TTC549 (cell line): Measurements from ENCODE around the gene YIPF2.
"Not testable (repeated sequence)": the region's sequence is repeated elsewhere in the genome, so short reads cannot be mapped to it uniquely, and the experiment has no call there.

Experiments used
- FAIRE-seq: peaks from 2 replicates; lab custom pipeline; 2012; peaks lifted over from hg19 to GRCh38; lab: Jason Lieb, UNC

YIPF2 gene

DNA sequence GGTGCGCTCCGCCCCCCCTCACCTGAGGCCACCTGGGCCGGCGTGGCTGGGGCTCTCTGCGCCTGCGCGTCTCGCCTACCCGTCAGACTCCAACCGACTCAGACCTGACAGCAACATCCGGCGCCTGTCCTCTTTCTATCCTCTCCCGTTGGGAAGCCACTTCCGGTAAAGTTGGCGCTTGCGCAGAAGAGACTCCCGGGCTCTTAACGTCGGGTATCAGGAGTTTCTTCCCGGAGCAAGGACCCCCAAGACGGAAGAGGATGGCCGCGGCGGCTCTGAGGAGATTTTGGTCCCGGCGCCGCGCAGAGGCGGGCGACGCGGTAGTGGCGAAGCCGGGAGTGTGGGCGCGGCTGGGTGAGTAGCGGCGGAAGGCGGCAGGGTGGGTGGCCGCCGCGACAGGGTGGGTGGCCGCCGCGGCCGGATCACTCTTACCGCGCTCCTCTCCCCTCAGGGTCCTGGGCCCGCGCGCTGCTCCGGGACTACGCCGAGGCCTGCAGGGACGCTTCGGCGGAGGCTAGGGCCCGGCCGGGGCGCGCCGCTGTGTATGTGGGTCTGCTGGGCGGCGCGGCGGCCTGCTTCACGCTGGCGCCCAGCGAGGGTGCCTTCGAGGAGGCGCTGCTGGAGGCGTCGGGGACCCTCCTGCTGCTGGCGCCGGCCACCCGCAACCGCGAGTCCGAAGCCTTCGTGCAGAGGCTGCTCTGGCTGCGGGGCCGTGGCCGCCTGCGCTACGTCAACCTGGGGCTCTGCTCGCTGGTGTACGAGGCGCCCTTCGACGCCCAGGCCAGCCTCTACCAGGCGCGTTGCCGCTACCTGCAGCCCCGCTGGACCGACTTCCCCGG, at the start of gene YIPF2, which contains the start of gene TIMM29:
TSS of gene YIPF2 (minus strand) at position 77 of the 839 bp plus-strand sequence. CDS start 229 bp downstream, outside the sequence.
TSS of gene TIMM29 (plus strand) at position 249 of the 839 bp plus-strand sequence. CDS start at position 261, 12 bp downstream.
- FAIRE-seq: no peak

DNA sequence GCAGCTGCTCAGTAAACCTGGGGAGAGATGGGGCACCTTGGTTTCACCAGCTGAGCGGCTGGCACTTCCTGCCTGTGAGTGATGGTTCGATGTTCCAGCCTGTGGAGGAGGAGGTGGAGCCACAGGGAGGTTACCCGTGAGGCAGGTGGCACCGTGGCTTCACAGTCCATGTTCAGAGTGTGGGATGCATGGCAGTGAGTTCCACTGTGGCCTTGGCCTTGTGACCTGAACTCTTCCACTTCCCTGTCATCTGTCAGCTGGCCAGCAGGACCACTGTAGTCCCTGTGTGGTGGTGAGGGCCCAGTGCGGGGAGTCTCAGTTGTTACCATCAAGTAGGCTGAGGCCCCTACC, 49.3 kb upstream of the YIPF2 start:
- FAIRE-seq: no peak

GRCh38 chr19:10976131-10976892, 47.9 kb upstream of the YIPF2 start:
- FAIRE-seq: no peak

DNA sequence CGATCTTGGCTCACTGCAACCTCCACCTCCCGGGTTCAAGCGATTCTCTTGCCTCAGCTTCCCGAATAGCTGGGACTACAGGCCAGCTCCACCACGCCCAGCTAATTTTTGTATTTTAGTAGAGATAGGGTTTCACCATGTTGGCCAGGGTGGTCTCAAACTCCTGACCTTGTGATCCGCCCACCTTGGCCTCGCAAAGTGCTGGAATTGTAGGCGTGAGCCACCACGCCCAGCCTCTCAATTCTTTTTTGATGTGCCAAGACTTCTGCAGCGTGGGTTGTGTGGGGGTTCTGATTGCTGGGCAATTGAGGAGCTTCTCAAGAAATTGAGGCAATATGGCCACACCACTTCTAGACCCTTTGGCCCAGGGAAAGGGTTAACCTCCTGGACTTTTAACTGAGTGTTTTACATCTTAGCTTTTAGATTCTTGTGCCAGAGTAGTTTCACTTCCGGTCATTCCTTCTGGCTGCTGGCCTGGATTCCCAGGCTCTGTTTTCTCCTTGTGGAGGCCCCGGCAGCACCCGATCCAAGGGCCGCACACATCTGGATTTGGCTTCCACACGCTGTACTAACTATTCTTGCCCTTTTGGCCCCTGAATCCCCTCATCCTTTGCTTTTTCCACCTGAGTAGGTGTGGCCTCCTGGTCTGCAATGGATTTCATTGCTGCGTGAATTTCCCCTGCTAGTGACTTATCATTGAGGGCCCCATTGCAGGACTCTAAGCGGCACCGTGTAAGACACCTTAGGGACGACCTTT, 47.1 kb upstream of the YIPF2 start:
- FAIRE-seq: no peak

DNA sequence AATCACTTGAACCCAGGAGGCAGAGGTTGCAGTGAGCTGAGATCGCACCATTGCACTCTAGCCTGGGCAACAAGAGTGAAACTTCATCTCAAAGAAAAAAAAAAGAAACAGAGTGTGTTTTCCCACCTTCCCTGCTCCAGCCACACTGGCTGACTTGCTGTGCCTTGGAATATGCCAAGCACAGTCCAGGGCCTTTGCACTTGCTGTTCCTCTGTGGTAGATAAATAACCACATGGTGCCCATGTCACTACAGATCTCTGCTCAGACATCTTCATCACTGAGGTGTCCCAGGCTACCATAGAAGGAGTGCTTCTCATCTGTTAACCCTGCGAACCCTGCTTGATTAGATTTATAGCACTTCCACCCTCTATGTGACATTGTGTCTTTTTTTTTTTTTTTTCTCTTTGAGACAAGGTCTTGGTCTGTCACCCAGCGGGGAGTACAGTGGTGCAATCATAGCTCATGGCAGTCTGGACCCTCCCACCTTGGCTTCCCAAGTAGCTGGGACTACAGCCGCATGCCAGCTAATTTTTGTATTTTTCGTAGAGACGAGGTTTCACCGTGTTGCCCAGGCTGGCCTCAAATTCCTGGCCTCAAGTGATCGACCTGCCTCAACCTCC, 42.8 kb upstream of the YIPF2 start:
- FAIRE-seq: no peak

- FAIRE-seq: no peak
Observed at GRCh38 chr19:10968527-10969135, 40.2 kb upstream of the YIPF2 start.

- FAIRE-seq: no peak
Observed at GRCh38 chr19:10966809-10967208, 38.4 kb upstream of the YIPF2 start.

DNA sequence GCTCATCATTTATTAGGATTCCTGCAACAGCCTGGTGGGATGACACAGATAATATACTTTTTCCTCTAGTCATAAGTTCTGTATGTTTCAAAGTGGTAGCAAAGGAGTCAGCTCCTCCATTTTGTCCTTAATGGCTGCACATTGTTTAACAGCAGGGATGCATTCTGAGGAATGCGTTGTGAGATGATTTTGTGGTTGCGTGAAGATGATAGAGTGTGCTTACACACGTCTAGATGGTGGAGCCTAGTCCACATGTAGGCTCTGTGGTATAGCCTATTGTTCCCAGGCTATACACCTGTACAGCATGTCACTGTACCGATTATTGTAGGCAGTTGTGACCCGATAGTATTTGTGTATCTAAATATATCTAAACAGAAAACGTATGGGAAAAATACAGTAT, 37.0 kb upstream of the YIPF2 start:
- FAIRE-seq: no peak

DNA sequence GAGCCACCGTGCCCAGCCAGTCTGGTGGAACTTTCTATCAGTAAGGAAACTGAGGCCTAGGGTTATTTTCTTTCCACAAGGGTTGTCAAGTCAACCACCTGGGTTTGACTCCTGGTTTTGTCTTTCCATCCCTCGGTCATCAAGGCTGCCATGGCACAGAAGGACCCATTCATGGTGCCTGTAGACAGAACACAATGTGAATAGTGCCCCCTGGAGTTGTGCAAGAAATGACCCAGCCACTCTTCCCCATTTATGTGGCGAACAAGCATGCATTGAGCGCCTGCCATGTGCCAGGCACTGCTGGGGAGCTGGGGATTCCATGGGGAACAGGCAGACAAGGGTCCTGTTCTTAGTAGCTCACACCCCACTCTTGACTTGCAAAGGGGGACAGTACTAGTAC, 36.5 kb upstream of the YIPF2 start:
- no peak for FAIRE-seq

- no peak for FAIRE-seq
Observed at GRCh38 chr19:10963865-10964264, 35.4 kb upstream of the YIPF2 start.

DNA sequence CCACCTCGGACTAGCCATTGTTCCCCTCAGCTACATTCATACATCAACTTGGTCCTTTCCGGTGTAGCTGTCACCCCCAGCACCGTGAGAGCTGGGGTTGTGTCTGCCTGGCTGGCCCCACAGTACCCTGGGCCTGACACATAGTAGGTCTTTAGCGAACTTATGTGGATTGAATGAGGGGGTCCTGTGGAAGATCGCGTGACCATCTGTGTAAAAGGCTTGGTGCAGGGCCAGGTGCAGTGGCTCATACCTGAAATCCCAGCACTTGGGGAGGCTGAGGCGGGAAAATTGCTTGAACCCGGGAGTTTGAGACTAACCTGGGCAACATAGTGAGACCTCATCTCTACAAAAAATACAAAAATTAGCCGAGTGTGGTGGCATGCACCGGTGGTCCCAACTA, 34.4 kb upstream of the YIPF2 start:
- FAIRE-seq: no peak

- FAIRE-seq: no peak
Observed at GRCh38 chr19:10961073-10961860, 32.8 kb upstream of the YIPF2 start.

- no peak for FAIRE-seq
Observed at GRCh38 chr19:10960314-10961072, 32.1 kb upstream of the YIPF2 start, which contains the start of gene SMARCA4. TSS of gene SMARCA4 (plus strand) at chr19:10961030. CDS start at chr19:10984152, 23,122 bp downstream.

DNA sequence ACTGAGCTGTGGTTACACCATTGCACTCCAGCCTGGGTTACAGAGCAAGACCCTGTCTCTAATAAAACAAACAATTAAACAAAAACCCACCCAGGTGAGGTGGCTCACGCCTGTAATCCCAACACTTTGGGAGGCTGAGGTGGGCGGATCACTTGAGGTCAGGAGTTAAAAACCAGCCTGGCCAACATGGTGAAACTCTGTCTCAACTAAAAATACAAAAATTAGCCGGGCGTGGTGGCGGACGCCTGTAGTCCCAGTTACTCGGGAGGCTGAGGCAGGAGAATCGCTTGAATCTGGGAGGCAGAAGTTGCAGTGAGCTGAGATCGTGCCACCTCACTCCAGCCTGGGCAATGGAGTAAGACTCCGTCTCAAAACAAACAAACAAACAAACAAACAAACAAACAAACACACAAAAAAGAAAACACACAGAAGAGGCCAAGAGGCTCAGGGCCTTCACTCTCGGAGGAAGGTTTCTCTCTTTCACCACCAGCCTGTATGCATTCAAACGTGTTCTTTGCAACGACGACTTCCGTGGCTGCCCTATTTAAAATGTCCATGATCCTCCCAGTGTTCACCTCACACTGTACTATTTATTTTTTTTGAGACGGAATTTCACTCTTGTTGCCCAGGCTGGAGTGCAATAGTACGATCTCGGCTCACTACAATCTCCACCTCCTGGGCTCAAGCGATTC, 31.0 kb upstream of the YIPF2 start:
- FAIRE-seq: not testable (repeated sequence)

DNA sequence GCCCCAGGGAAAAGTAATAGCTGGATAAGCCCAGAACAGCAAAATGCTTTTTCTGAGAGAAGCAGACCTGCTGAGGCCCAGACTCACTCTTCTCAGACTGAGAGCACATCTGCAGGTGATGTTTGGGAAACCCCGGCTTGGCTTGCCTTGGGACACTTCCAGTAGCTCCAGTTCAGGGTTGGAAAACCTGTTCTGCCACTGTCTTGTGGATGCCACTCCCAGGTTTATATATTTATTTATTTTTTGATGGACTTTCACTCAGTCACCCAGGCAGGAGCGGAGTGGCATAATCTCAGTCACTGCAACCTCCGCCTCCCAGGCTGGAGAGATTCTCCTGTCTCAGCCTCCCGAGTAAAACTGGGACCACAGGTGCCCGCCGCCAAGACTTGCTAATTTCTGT, 24.4 kb upstream of the YIPF2 start:
- FAIRE-seq: no peak

- FAIRE-seq: no peak
Observed at GRCh38 chr19:10946958-10947657, 18.7 kb upstream of the YIPF2 start.

DNA sequence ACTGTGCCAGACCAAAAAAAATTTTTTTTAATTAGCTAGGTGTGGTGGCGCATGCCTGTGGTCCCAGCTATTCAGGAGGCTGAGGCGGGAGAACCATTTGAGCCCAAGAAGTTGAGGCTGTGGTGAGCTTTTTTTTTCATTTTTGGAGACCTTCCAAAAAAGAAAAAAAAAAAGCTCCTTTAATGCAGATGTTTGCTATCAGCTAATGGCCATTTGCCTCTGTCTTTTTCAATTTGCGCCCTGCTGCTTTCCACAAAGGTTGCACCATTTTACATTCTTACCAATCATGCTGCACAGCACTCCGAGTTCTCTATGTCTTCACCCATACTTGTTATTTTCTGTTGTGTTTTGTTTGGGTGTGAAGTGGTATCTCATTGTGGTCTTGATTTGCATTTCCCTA, 16.8 kb upstream of the YIPF2 start:
- no peak for FAIRE-seq

GRCh38 chr19:10943412-10943811, 15.0 kb upstream of the YIPF2 start:
- FAIRE-seq: not testable (repeated sequence)

DNA sequence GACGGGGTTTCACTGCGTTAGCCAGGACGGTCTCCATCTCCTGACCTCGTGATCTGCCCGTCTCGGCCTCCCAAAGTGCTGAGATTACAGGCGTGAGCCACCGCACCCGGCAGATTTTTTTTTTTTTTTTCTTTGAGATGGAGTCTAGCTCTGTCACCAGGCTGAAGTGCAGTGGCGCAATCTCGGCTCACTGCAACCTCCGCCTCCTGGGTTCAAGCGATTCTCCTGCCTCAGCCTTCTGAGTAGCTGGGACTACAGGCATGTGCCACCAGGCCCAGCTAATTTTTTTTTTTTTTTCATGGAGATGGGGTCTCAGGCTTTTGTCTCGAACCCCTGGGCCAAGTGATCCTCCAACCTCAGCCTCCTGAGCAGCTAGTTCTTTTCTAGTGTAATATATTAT, 13.2 kb upstream of the YIPF2 start:
- not testable (repeated sequence) for FAIRE-seq
